B cell (primary cell): ENCODE results near the gene RALA. TPM values are rescaled to one million over a fixed set of nuclear protein-coding genes. Genes with fewer than 3 reads are reported as not detected.

Source experiments
- ATAC-seq: fragments of 200-7000 bp; cut with Tn5 transposase; one replicate; pipeline ENCODE4 v1.10.0; 2021; ENCODE audit warnings: low read depth, mild to moderate bottlenecking, moderate number of reproducible peaks, moderate library complexity
- CTCF ChIA-PET: fragments of 350-600 bp; sonication (Branson Sonifier 250); formaldehyde crosslinking; loops from one replicate; lab custom pipeline; 2021; ENCODE audit warnings: antibody characterized with exemption, inconsistent platforms; lab: Charles Lee
- POLR2A ChIA-PET: fragments of 350-600 bp; sonication (Branson Sonifier 250); formaldehyde crosslinking; loops from one replicate; lab custom pipeline; 2021; ENCODE audit warnings: antibody characterized with exemption; lab: Charles Lee
- DNase-seq: peaks from one replicate; pipeline ENCODE4 v3.0.0; 2013
- H2AFZ ChIP-seq: 2 replicates; pipeline ENCODE4 v1.6.1; 2012; ENCODE audit warnings: mild to moderate bottlenecking, low read depth, low read length; ENCODE audit not compliant: insufficient read depth, poor library complexity, severe bottlenecking
- H3K27ac ChIP-seq, 2 donors: 1 replicate in 1 of 2; 2 replicates in 1 of 2; pipeline ENCODE4 v1.5.1; 2012 to 2013; ENCODE audit warnings: low read length in 2 of 2, mild to moderate bottlenecking in 2 of 2, moderate library complexity in 1 of 2
- H3K27me3 ChIP-seq, 4 experiments: fragments of 200-600 bp in 1 of 4; sonication (generic) in 1 of 4; replicated peaks in 1 of 4; 1 replicate in 2 of 4; 2 replicates in 2 of 4; pipeline versions ENCODE4 v1.6.1 to v1.7.0; 2013 to 2016; ENCODE audit warnings: low read length in 3 of 4, mild to moderate bottlenecking in 2 of 4, mixed read lengths in 1 of 4, moderate library complexity in 1 of 4; ENCODE audit not compliant: insufficient read depth in 4 of 4, control insufficient read depth in 3 of 4; ENCODE audit errors: control extremely low read depth in 1 of 4
- H3K36me3 ChIP-seq, 2 experiments: replicated peaks in 1 of 2; 1 replicate in 1 of 2; 2 replicates in 1 of 2; pipeline versions ENCODE4 v1.6.1 to v1.7.1; 2013; ENCODE audit warnings: low read length in 1 of 2; ENCODE audit not compliant: insufficient read depth in 2 of 2, control insufficient read depth in 1 of 2; ENCODE audit errors: control extremely low read depth in 1 of 2, extremely low read depth in 1 of 2
- H3K4me1 ChIP-seq, 2 donors: fragments of 200-600 bp in 1 of 2; sonication (generic) in 1 of 2; 1 replicate in 1 of 2; 2 replicates in 1 of 2; pipeline versions ENCODE4 v1.5.1 to v1.6.1; 2013 to 2017; ENCODE audit warnings: low read length in 2 of 2; ENCODE audit not compliant: control insufficient read depth in 2 of 2, insufficient read depth in 2 of 2
- H3K4me2 ChIP-seq: replicated peaks from 2 replicates; pipeline ENCODE3; 2012; ENCODE audit warnings: mild to moderate bottlenecking, low read depth, low read length; ENCODE audit not compliant: poor library complexity, severe bottlenecking
- H3K4me3 ChIP-seq, 5 experiments: fragments of 200-600 bp in 1 of 5; sonication (generic) in 1 of 5; 1 replicate in 3 of 5; 2 replicates in 2 of 5; pipeline versions ENCODE4 v1.5.1 to v1.7.0; 2011 to 2016; ENCODE audit warnings: low read length in 4 of 5, mild to moderate bottlenecking in 4 of 5, low read depth in 2 of 5, control low read depth in 1 of 5, moderate library complexity in 1 of 5; ENCODE audit not compliant: insufficient read depth in 1 of 5; ENCODE audit errors: control extremely low read depth in 1 of 5, extremely low read depth in 1 of 5
- H3K79me2 ChIP-seq: fragments of 200-600 bp; sonication (generic); one replicate; pipeline ENCODE4 v1.6.0; 2016; ENCODE audit warnings: low read length; ENCODE audit not compliant: control insufficient read depth, insufficient read depth
- H3K9ac ChIP-seq: fragments of 200-600 bp; sonication (generic); 2 replicates; pipeline ENCODE4 v1.6.1; 2017; ENCODE audit warnings: mild to moderate bottlenecking, low read length, moderate library complexity
- H3K9me3 ChIP-seq, 3 donors: one replicate each; pipeline versions ENCODE4 v1.6.1 to v1.7.1; 2013; ENCODE audit warnings: low read length in 2 of 3; ENCODE audit not compliant: control insufficient read depth in 2 of 3, insufficient read depth in 1 of 3; ENCODE audit errors: control extremely low read depth in 1 of 3
- H4K20me1 ChIP-seq: 2 replicates; pipeline ENCODE4 v1.6.0; 2012; ENCODE audit warnings: mild to moderate bottlenecking, low read length; ENCODE audit not compliant: insufficient read depth, control insufficient read depth, poor library complexity, severe bottlenecking
- H3K27ac Mint-ChIP-seq: one replicate; pipeline ENCODE4 v1.8.0; 2021; ENCODE audit warnings: mixed read lengths
- H3K27me3 Mint-ChIP-seq: one replicate; pipeline ENCODE4 v1.8.0; 2021; ENCODE audit warnings: mixed read lengths
- H3K4me1 Mint-ChIP-seq: one replicate; pipeline ENCODE4 v1.8.0; 2021; ENCODE audit warnings: mixed read lengths
- H3K4me3 Mint-ChIP-seq: one replicate; pipeline ENCODE4 v1.8.0; 2021; ENCODE audit warnings: mixed read lengths
- H3K9me3 Mint-ChIP-seq: one replicate; pipeline ENCODE4 v1.8.0; 2022; ENCODE audit warnings: mixed read lengths; ENCODE audit not compliant: insufficient read depth
- EZH2 ChIP-seq: IDR thresholded peaks from 2 replicates; pipeline ENCODE4 v1.6.1; 2012; ENCODE audit warnings: borderline replicate concordance, low read depth, mild to moderate bottlenecking, moderate library complexity, low read length; ENCODE audit not compliant: insufficient read depth, poor library complexity, severe bottlenecking
- WGBS: methylation state at CpG from one replicate; pipeline ENCODE4 v1.1.5; 2013; ENCODE audit warnings: missing lambda C conversion rate; ENCODE audit not compliant: insufficient coverage; 5-methylcytosine and 5-hydroxymethylcytosine counted together
- intact Hi-C: fragments of 100-400 bp; cut with micrococcal nuclease; formaldehyde crosslinking; loops from one replicate; pipeline ENCODE4 v1.10.0; 2022
- polyA plus RNA-seq: library from polyadenylated mRNA; depleted of rRNA; stranded (reverse); fragments of >200 nt; gene quantifications from 2 replicates; pipeline ENCODE4 v1.2.3, GENCODE V29; 2012
- total RNA-seq, 2 donors: library from RNA; stranded (reverse); fragments of 120-200 nt in 1 of 2; gene quantifications; 1 replicate in 1 of 2; 2 replicates in 1 of 2; pipeline versions ENCODE4 v1.2.3 to v1.2.4, GENCODE V29; 2013 to 2022
- TF ChIP-seq, protein P1 (sequence below): fragments of 200-600 bp; IDR thresholded peaks from one replicate; pipeline ENCODE4 v1.8.0; 2022; ENCODE audit warnings: antibody characterized with exemption, mild to moderate bottlenecking

RALA gene
- total and polyA plus RNA-seq, 2 donors (not counting 1 experiment from before 2014, with no cell fraction given), result 9.3 to 29.8 TPM

DNA sequence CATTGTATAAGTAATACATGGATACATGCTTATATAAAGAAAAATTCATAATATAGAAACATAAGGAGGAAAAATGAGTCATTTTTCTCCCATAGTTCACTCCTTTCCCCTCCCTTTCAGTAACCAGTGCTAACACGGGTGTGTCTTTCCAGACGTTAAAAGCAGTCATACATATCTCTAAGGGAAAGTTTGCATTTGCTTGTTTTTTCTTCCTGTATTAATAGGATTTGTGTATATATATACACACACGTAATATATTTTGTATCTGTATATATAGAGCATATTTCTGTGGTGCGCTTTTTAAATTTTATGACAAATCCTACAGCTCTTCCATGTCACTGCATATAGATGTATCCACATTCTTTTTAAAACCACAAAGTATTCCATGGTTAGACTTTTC is 78.8 kb downstream of the RALA start:
- no peaks in the 10 kb centered on the region for H3K79me2 ChIP-seq
- no peaks in the 10 kb centered on the region for H3K4me1 ChIP-seq
- intact Hi-C loops, result no loop called here
- Mint-ChIP-seq H3K4me1 (no peaks in the 10 kb centered on the region), H3K4me3 (no peak overlapping the region), H3K9me3 (no peaks in the 10 kb centered on the region), H3K27me3 (no peaks in the 10 kb centered on the region), H3K27ac (no peak overlapping the region)
- no peak overlapping the region for H3K27ac ChIP-seq
- no peak for DNase-seq
- no peaks in the 10 kb centered on the region for H3K9me3 ChIP-seq
- H3K4me3 ChIP-seq, result no peak overlapping the region
- no peaks in the 10 kb centered on the region for H4K20me1 ChIP-seq
- ChIA-PET CTCF (no interaction called here), POLR2A (no interaction called here)
- H3K9ac ChIP-seq, result no peak overlapping the region
- ATAC-seq, result no peak
- peaks cover 0 to 27% of the 10 kb centered on the region in 2 experiments for H3K36me3 ChIP-seq
- TF ChIP-seq, protein P1, sequence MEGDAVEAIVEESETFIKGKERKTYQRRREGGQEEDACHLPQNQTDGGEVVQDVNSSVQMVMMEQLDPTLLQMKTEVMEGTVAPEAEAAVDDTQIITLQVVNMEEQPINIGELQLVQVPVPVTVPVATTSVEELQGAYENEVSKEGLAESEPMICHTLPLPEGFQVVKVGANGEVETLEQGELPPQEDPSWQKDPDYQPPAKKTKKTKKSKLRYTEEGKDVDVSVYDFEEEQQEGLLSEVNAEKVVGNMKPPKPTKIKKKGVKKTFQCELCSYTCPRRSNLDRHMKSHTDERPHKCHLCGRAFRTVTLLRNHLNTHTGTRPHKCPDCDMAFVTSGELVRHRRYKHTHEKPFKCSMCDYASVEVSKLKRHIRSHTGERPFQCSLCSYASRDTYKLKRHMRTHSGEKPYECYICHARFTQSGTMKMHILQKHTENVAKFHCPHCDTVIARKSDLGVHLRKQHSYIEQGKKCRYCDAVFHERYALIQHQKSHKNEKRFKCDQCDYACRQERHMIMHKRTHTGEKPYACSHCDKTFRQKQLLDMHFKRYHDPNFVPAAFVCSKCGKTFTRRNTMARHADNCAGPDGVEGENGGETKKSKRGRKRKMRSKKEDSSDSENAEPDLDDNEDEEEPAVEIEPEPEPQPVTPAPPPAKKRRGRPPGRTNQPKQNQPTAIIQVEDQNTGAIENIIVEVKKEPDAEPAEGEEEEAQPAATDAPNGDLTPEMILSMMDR, result no peak
- TF ChIP-seq EZH2, result no peak
- H3K27me3 ChIP-seq, result no peaks in the 10 kb centered on the region
- H2AFZ ChIP-seq, result no peak overlapping the region
- WGBS, result no CpG with 5 or more reads among the region's 4 CpGs
- H3K4me2 ChIP-seq, result no peak overlapping the region

DNA sequence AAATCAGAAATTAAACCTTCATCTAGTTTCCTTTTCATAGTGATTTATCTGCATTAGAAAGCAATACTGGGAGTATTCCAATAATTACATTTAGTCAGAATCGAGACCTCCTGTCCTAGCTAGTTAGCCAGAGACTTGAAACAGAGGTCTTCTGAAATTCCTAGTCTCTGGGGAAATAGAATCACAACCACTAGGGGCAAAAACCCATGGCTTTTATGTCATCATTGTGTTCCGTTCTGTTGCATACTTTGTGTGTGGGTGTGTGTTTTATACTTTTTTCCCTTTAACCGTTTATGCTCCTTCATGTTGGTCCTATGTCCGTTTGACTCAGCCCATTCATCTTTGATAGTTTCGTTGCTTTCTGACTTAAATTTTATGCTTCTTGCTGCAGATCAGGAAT is 79.8 kb downstream of the RALA start:
- H3K27me3 ChIP-seq, result no peaks in the 10 kb centered on the region
- H3K9me3 Mint-ChIP-seq, result no peaks in the 10 kb centered on the region
- no peak for TF ChIP-seq EZH2
- TF ChIP-seq, protein P1, result no peak
- POLR2A ChIA-PET, result no interaction called here
- H3K4me1 Mint-ChIP-seq, result no peaks in the 10 kb centered on the region
- no peak overlapping the region for H3K27ac ChIP-seq
- CTCF ChIA-PET, result no interaction called here
- H3K9ac ChIP-seq, result no peak overlapping the region
- intact Hi-C loops, result no loop called here
- no peaks in the 10 kb centered on the region for H4K20me1 ChIP-seq
- ATAC-seq, result no peak
- H3K79me2 ChIP-seq, result no peaks in the 10 kb centered on the region
- H3K9me3 ChIP-seq, result no peaks in the 10 kb centered on the region
- no CpG with 5 or more reads among the region's 5 CpGs for WGBS
- no peak overlapping the region for H3K4me3 Mint-ChIP-seq
- no peaks in the 10 kb centered on the region for H3K27me3 Mint-ChIP-seq
- no peak overlapping the region for H2AFZ ChIP-seq
- H3K4me2 ChIP-seq, result no peak overlapping the region
- peaks cover 0 to 20% of the 10 kb centered on the region in 2 experiments for H3K36me3 ChIP-seq
- no peak for DNase-seq
- no peak overlapping the region for H3K4me3 ChIP-seq
- H3K4me1 ChIP-seq, result no peaks in the 10 kb centered on the region
- no peak overlapping the region for H3K27ac Mint-ChIP-seq
